Aorta (tissue), 5 donors: ENCODE results near the gene TSPEAR. TPM values are rescaled to one million over a fixed set of nuclear protein-coding genes. Genes with fewer than 3 reads are reported as not detected.
"Not testable (repeated sequence)": the region's sequence is repeated elsewhere in the genome, so short reads cannot be mapped to it uniquely, and the experiment has no call there.

Source experiments
- ATAC-seq: fragments of 200-7000 bp; cut with Tn5 transposase; one replicate; pipeline ENCODE4 v1.9.1; 2022; ENCODE audit warnings: moderate library complexity; ENCODE audit not compliant: low FRiP score
- DNase-seq, 2 donors: peaks; one replicate each; pipeline ENCODE4 v3.0.0-alpha.2; 2020
- H3K27ac ChIP-seq, 2 donors: one replicate each; pipeline ENCODE4 v1.5.1; 2013; ENCODE audit warnings: low read length in 2 of 2, mild to moderate bottlenecking in 2 of 2, moderate library complexity in 2 of 2, control low read depth in 1 of 2, inconsistent platforms in 1 of 2, low read depth in 1 of 2
- H3K27me3 ChIP-seq, 2 donors: one replicate each; pipeline ENCODE4 v1.6.1; 2013; ENCODE audit warnings: control low read depth in 1 of 2, low read length in 1 of 2, mild to moderate bottlenecking in 1 of 2, moderate library complexity in 1 of 2; ENCODE audit not compliant: insufficient read depth in 2 of 2, control insufficient read depth in 1 of 2
- H3K36me3 ChIP-seq, 2 donors: one replicate each; pipeline ENCODE4 v1.6.1; 2013; ENCODE audit warnings: control low read depth in 1 of 2, low read length in 1 of 2, mild to moderate bottlenecking in 1 of 2; ENCODE audit not compliant: insufficient read depth in 2 of 2, control insufficient read depth in 1 of 2
- H3K4me1 ChIP-seq, 2 donors: one replicate each; pipeline ENCODE4 v1.6.1; 2013; ENCODE audit warnings: low read length in 2 of 2, control low read depth in 1 of 2, mild to moderate bottlenecking in 1 of 2, moderate library complexity in 1 of 2; ENCODE audit not compliant: insufficient read depth in 2 of 2, control insufficient read depth in 1 of 2
- H3K4me3 ChIP-seq, 2 donors: one replicate each; pipeline ENCODE4 v1.5.1; 2013; ENCODE audit warnings: low read length in 2 of 2, control low read depth in 1 of 2, mild to moderate bottlenecking in 1 of 2
- H3K9me3 ChIP-seq: one replicate; pipeline ENCODE4 v1.6.1; 2013; ENCODE audit warnings: mild to moderate bottlenecking, low read length; ENCODE audit not compliant: control insufficient read depth
- WGBS, 2 donors: extraction: QIAGEN DNeasy Blood & Tissue Kit; methylation state at CpG; one replicate each; pipeline ENCODE4 v1.1.7; 2013; 5-methylcytosine and 5-hydroxymethylcytosine counted together
- intact Hi-C, 2 donors: fragments of 100-400 bp; cut with DNase I; formaldehyde crosslinking; loops; one replicate each; pipeline versions ENCODE4 v1.14.2 to v1.15.0; 2022
- polyA plus RNA-seq, 2 donors: library from polyadenylated mRNA; stranded (reverse); fragments of 200-250 nt; gene quantifications; one replicate each; pipeline ENCODE4 v1.2.3, GENCODE V29; 2013
- total RNA-seq, 2 donors: library from RNA; stranded (reverse); fragmentation: NEBNext Ultra II Directional; extraction: Animal tissue kit (Norgen Biotek cat#: 25700); gene quantifications; one replicate each; pipeline ENCODE4 v1.2.1, GENCODE V29; 2021
- donor health status: healthy with polysubstance abuse.
- donor health status: Bipolar disorder and iron deficiency.
- donor health status: DM: no; HTN: no; CAD: no.
- donor health status: DM: no; HTN: no; CAD: no.
- donor health status: DM: yes; HTN: yes; CAD: no.

The TSPEAR gene
- total and polyA plus RNA-seq, 4 donors = not detected

DNA sequence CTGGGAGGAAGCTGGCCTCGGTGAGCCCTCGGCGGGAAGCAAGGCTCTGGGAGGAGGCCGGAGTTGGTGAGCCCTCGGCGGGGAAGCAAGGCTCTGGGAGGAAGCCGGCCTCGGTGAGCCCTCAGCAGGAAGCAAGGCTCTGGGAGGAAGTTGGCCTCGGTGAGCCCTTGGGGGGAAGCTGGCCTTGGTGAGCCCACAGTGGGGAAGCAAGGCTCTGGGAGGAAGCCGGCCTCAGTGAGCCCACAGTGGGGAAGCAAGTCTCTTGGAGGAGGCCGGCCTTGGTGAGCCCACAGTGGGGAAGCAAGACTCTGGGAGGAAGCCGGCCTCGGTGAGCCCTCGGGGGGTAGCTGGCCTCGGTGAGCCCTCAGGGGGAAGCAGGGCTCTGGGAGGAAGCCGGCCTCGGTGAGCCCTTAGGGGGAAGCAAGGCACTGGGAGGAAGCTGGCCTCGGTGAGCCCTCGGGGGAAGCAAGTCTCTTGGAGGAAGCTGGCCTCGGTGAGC is 207.4 kb downstream of the TSPEAR start:
- WGBS, 2 donors = 85 to 88% methylated on average over 20 of the region's 20 CpGs
- no peaks in the 10 kb centered on the region for H3K27me3 ChIP-seq

DNA sequence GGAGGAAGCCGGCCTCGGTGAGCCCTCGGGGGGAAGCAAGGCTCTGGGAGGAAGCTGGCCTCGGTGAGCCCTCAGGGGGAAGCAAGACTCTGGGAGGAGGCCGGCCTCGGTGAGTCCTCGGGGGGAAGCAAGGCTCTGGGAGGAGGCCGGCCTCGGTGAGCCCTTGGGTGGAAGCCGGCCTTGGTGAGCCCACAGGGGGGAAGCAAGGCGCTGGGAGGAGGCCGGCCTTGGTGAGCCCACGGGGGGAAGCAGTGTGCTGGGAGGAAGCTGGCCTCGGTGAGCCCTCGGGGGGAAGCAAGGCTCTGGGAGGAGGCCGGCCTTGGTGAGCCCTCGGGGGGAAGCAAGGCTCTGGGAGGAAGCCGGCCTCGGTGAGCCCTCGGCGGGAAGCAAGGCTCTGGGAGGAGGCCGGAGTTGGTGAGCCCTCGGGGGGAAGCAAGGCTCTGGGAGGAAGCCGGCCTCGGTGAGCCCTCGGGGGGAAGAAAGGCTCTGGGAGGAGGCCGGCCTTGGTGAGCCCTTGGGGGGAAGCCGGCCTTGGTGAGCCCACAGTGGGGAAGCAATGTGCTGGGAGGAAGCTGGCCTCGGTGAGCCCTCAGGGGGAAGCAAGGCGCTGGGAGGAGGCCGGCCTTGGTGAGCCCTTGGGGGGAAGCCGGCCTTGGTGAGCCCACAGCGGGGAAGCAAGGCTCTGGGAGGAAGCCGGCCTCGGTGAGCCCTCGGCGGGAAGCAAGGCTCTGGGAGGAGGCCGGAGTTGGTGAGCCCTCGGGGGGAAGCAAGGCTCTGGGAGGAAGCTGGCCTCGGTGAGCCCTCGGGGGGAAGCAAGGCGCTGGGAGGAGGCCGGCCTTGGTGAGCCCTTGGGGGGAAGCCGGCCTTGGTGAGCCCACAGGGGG is 208.1 kb downstream of the TSPEAR start:
- intact Hi-C loops, H3K4me1 ChIP-seq, H3K4me3 ChIP-seq, H3K9me3 ChIP-seq, H3K27ac ChIP-seq, ATAC-seq, H3K36me3 ChIP-seq, H3K27me3 ChIP-seq: not testable (repeated sequence)
- peak in 1 of 2 donors; percentile 34 for DNase-seq
- WGBS, 2 donors = 88 to 90% methylated on average over 41 to 44 of the region's 44 CpGs

More for the DNA sequence above, 207.4 kb downstream of the TSPEAR start:
- Histone ChIP-seq H3K4me3 (no peak overlapping the region), H3K4me1 (no peaks in the 10 kb centered on the region), H3K9me3 (no peaks in the 10 kb centered on the region), H3K36me3 (no peaks in the 10 kb centered on the region), H3K27ac (no peak overlapping the region)
- DNase-seq = peak in 1 of 2 donors; percentile 60
- intact Hi-C loops = no loop called here
- no peak for ATAC-seq

DNA sequence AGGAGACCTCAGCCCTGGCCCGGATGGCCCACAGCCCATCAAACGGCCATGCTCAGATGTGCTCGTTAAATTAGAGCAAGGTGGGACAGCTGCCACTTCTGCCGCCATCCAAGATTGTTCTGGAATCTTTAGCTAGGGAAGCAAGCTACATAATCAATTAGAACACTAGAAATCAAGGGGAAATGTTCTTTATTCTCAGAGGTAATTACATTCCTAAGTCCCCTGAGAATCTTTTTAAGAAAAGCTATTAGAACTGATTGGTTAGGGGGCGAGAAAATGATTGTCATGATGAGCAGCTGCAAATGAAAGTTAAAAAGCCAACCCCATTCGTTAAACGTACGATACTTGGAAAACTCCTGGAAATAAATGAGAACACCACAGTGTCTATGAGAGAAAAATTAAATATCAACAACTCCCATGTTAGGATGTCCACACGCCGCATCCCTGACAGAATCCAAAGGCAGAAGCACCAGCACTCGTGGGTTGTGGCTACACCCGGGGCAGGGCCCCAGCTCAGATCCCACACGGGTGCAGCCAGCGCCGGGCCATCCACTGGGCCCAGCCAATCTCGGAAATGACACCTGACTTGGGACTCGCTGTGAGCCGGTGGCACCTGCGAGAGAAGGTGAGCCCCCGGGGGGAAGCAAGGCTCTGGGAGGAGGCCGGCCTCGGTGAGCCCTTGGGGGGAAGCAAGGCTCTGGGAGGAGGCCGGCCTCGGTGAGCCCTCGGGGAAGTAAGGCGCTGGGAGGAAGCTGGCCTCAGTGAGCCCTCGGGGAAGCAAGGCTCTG is 209.0 kb downstream of the TSPEAR start:
- H3K27ac ChIP-seq = no peak overlapping the region
- H3K27me3 ChIP-seq = no peaks in the 10 kb centered on the region
- H3K4me1 ChIP-seq = no peaks in the 10 kb centered on the region
- WGBS, 2 donors = 91 to 93% methylated on average over 27 of the region's 27 CpGs
- no peak for ATAC-seq
- intact Hi-C loops = no loop called here
- DNase-seq = peak in 1 of 2 donors; percentile 2
- no peaks in the 10 kb centered on the region for H3K9me3 ChIP-seq
- H3K36me3 ChIP-seq = no peaks in the 10 kb centered on the region
- no peak overlapping the region for H3K4me3 ChIP-seq

DNA sequence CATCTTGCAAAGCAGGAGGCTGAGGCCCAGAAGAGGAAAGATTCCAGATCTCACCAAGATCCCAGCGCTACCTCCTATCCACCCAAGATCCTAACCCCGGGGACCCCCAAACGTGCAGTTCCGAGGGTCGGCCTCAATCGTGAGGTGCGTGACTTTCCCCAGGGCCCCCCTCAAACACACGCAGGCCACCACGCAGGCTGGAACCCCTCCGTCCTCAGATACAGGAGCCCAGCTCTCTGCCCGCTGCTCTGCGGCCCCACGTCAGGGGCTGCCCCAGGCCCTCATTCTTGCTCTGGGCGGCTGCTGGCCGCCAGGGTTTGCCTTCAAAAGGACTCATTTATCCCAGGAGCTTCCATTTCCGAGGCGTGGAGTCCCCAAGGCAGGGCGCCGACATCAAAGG is 211.3 kb downstream of the TSPEAR start:
- intact Hi-C loops = no loop called here
- Histone ChIP-seq H3K4me3 (no peak overlapping the region), H3K27me3 (no peaks in the 10 kb centered on the region), H3K36me3 (no peaks in the 10 kb centered on the region), H3K27ac (no peak overlapping the region), H3K9me3 (no peaks in the 10 kb centered on the region), H3K4me1 (no peaks in the 10 kb centered on the region)
- ATAC-seq = peak; percentile 12
- 87 to 91% methylated on average over 19 of the region's 19 CpGs for WGBS, 2 donors
- peak in 1 of 2 donors; percentile 70 for DNase-seq

DNA sequence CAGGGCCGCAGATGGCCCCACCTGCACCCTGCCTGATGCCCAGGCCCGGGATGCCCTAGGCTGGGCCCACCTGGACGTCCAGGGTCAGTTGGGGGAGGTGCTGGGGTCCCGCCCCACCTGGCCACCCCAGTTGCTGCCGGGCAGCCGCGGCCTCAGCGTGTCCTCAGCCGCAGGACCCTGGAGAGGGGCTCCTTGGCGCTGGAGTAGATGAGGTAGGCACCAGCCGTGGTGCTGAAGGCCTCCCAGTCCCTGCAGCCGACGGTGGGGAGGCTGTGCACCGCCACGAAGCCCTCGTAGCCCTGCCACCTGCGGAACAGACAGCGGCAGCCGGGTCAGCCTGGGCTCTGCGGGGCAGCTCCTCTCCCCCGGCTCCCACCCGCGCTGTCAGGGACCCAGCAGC is 211.7 kb downstream of the TSPEAR start:
- ATAC-seq (peak; percentile 49), DNase-seq (peak; percentile 32 to 62)
- Histone ChIP-seq H3K36me3 (no peaks in the 10 kb centered on the region), H3K4me1 (no peaks in the 10 kb centered on the region), H3K27me3 (no peaks in the 10 kb centered on the region), H3K27ac (no peak overlapping the region), H3K9me3 (no peaks in the 10 kb centered on the region), H3K4me3 (no peak overlapping the region)
- 84 to 86% methylated on average over 20 to 23 of the region's 23 CpGs for WGBS, 2 donors
- intact Hi-C loops = no loop called here

DNA sequence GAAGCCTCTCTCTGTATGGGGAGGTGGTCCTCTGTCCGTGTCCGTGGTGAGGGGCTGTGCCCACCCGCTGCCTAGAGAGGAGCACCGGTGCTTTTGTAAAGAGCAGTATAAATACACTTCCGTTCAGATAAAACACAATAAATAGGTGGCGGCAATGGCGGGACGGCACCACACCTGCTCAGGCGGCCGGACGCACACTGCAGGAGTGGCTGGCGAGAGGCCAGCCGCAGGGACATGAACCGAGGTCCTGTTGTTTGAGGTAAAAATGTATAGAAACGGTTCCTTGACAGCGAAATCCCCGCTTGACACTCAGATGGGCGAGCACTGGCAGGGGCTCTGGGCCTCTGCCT is 212.2 kb downstream of the TSPEAR start:
- Histone ChIP-seq H3K27ac (no peak overlapping the region), H3K27me3 (no peaks in the 10 kb centered on the region), H3K9me3 (no peaks in the 10 kb centered on the region), H3K4me1 (no peaks in the 10 kb centered on the region), H3K4me3 (no peak overlapping the region), H3K36me3 (no peaks in the 10 kb centered on the region)
- WGBS, 2 donors = 87 to 91% methylated on average over 18 of the region's 18 CpGs
- intact Hi-C loops = no loop called here
- ATAC-seq (no peak), DNase-seq (no peak)

DNA sequence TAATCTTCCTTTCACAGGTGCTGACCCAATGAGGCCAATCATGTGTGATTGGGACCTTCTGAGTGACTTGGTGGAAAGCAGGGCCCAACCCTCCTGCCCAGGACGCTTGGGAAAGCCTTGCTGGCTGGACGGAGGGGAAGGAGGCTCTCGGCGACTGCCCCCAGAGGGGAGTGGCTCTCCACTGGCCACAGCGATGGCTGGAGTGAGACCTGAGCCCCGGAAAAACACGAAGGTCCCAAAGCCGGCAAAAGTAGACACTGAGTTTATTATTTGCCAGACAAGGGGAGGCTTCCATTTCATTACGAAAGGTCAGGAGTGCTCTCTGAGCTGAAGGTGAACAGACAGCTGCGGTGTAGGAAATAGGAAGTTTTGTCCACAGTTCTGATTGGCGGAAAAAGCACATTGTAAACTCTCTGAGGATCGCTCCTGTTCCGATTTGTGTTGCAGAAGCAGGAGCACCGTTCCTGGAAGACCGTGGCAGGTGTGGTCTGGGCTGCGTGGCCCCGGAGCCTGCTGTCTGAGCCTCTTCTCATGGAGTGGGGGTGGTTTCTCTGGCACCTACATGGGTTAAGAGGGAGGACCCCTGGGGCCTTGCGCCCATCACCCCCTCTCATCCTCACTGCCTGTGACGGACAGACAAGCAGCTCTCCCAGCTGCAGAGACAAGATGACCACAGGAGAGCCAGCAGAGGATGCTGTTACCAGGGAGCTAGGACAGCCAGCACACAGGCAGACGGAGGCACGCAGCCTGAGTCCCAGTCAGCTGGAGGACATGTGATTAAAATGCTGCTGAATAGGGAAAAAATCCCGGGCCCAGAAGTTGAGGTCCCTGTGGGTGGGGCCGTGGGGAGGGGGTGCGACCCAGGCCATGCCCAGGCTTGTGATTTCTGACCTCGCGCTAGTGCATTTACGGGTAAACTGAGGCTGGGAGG is 212.8 kb downstream of the TSPEAR start:
- peak; percentile 34 to 48 for DNase-seq

DNA sequence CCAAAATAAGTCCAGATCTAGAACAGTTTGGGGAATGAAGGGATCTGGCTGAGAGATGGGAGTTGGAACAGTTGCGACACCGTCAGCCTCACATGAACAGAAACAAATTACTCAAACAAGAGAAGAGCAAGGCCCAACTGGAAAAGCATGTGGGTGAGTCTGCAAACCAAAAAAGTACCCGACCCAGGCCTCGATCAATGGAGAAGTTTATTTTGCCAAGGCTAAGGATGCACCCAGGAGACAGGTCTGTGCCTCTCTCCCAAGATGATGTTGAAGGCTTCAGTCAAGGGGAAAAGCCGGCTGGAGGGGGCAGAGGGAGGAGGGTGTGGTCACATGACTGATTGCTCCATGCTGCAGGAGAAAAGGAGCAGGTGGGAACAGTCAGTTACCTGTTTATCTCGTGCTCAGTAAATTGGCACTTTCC is 213.7 kb downstream of the TSPEAR start:
- DNase-seq (peak; percentile 33 to 34), ATAC-seq (peak; percentile 63)
- WGBS, 2 donors = 39 to 42% methylated on average over 6 of the region's 6 CpGs
- no peaks in the 10 kb centered on the region for H3K27me3 ChIP-seq
- no peak overlapping the region for H3K4me3 ChIP-seq
- no peaks in the 10 kb centered on the region for H3K4me1 ChIP-seq
- H3K9me3 ChIP-seq = peaks cover 7% of the 10 kb centered on the region
- no peak overlapping the region for H3K27ac ChIP-seq
- intact Hi-C loops = no loop called here
- H3K36me3 ChIP-seq = no peaks in the 10 kb centered on the region

More for the DNA sequence above, 212.8 kb downstream of the TSPEAR start:
- intact Hi-C loops = no loop called here
- WGBS, 2 donors = 81 to 86% methylated on average over 27 of the region's 27 CpGs
- H3K9me3 ChIP-seq = peaks cover 1% of the 10 kb centered on the region
- ATAC-seq = no peak
- H3K27ac ChIP-seq = no peak overlapping the region
- no peaks in the 10 kb centered on the region for H3K4me1 ChIP-seq
- H3K4me3 ChIP-seq = no peak overlapping the region
- no peaks in the 10 kb centered on the region for H3K36me3 ChIP-seq
- H3K27me3 ChIP-seq = no peaks in the 10 kb centered on the region
